WTC11 (cell line): Measurements from ENCODE around the gene EIF1B. TPM values are rescaled to one million over a fixed set of nuclear protein-coding genes. Genes with fewer than 3 reads are reported as not detected.

Experiments
- ATAC-seq: fragments of 200-7000 bp; cut with Tn5 transposase; 2 replicates; pipeline ENCODE4 v1.10.0; 2021; ENCODE audit warnings: mild to moderate bottlenecking, moderate library complexity
- CTCF ChIA-PET: fragments of 300-600 bp; sonication (Branson Sonifier 250); formaldehyde crosslinking; loops from one replicate; lab custom pipeline; 2021; ENCODE audit warnings: antibody characterized with exemption; lab: Charles Lee
- POLR2A ChIA-PET: fragments of 350-600 bp; sonication (Branson Sonifier 250); formaldehyde crosslinking; loops from one replicate; lab custom pipeline; 2021; ENCODE audit warnings: antibody characterized with exemption; lab: Charles Lee
- DNase-seq: peaks from one replicate; pipeline ENCODE4 v3.0.0; 2021; ENCODE audit warnings: low spot score
- H3K27ac Mint-ChIP-seq: 2 replicates; pipeline ENCODE4 v1.8.0; 2021; ENCODE audit warnings: mixed read lengths
- H3K27me3 Mint-ChIP-seq: 2 replicates; pipeline ENCODE4 v1.8.0; 2021; ENCODE audit warnings: low read depth, mild to moderate bottlenecking, moderate library complexity, mixed read lengths
- H3K36me3 Mint-ChIP-seq: 2 replicates; pipeline ENCODE4 v1.8.0; 2021; ENCODE audit warnings: mixed read lengths
- H3K4me1 Mint-ChIP-seq: 2 replicates; pipeline ENCODE4 v1.8.0; 2022; ENCODE audit warnings: mixed read lengths
- H3K4me3 Mint-ChIP-seq: 2 replicates; pipeline ENCODE4 v1.8.0; 2021; ENCODE audit warnings: mild to moderate bottlenecking, moderate library complexity, mixed read lengths
- H3K9me3 Mint-ChIP-seq: 2 replicates; pipeline ENCODE4 v1.8.0; 2021; ENCODE audit warnings: mixed read lengths
- ATF6 ChIP-seq: sonication (generic); formaldehyde crosslinking; IDR thresholded peaks from 2 replicates; pipeline ENCODE4 v1.8.1; 2023; ENCODE audit warnings: mild to moderate bottlenecking, missing genetic modification reagents
- CTCF ChIP-seq: fragments of 200-600 bp; IDR thresholded peaks from 2 replicates; pipeline ENCODE4 v1.8.0; 2022; ENCODE audit warnings: antibody characterized with exemption
- ELF4 ChIP-seq: sonication (generic); formaldehyde crosslinking; IDR thresholded peaks from 2 replicates; pipeline ENCODE4 v1.8.1; 2022; ENCODE audit warnings: low read depth, mild to moderate bottlenecking, moderate library complexity, missing genetic modification reagents
- EMX1 ChIP-seq: fragments of 250-450 bp; sonication (Bioruptor Pico); IDR thresholded peaks from 2 replicates; pipeline ENCODE4 v1.8.0; 2021; ENCODE audit warnings: mild to moderate bottlenecking
- ETV6 ChIP-seq: sonication (generic); formaldehyde crosslinking; IDR thresholded peaks from 2 replicates; pipeline ENCODE4 v1.8.1; 2022; ENCODE audit warnings: mild to moderate bottlenecking, missing genetic modification reagents
- GRHL2 ChIP-seq: fragments of 250-450 bp; sonication (Bioruptor Pico); IDR thresholded peaks from 2 replicates; pipeline ENCODE4 v1.8.0; 2022; ENCODE audit warnings: mild to moderate bottlenecking, moderate library complexity; ENCODE audit not compliant: insufficient replicate concordance, severe bottlenecking
- JUN ChIP-seq: sonication (generic); formaldehyde crosslinking; IDR thresholded peaks from 2 replicates; pipeline ENCODE4 v1.8.0; 2023; ENCODE audit warnings: mild to moderate bottlenecking, missing genetic modification reagents
- KAT7 ChIP-seq: sonication (generic); formaldehyde crosslinking; IDR thresholded peaks from 2 replicates; pipeline ENCODE4 v1.8.1; 2023; ENCODE audit warnings: missing genetic modification reagents, mild to moderate bottlenecking, borderline replicate concordance
- MXD4 ChIP-seq: fragments of 250-450 bp; sonication (Bioruptor Pico); IDR thresholded peaks from 2 replicates; pipeline ENCODE4 v1.8.0; 2021; ENCODE audit warnings: mild to moderate bottlenecking, moderate library complexity, borderline replicate concordance
- NFATC4 ChIP-seq: fragments of 250-450 bp; sonication (Bioruptor Pico); IDR thresholded peaks from 2 replicates; pipeline ENCODE4 v1.9.0; 2021; ENCODE audit warnings: mild to moderate bottlenecking
- NR1H2 ChIP-seq: sonication (generic); formaldehyde crosslinking; IDR thresholded peaks from 2 replicates; pipeline ENCODE4 v1.9.0; 2021; ENCODE audit warnings: mild to moderate bottlenecking, moderate library complexity, missing genetic modification reagents
- NR3C1 ChIP-seq: sonication (generic); formaldehyde crosslinking; conservative IDR thresholded peaks from 2 replicates; pipeline ENCODE4 v1.8.1; 2023; ENCODE audit warnings: low read depth, mild to moderate bottlenecking, missing genetic modification reagents
- SP1 ChIP-seq: sonication (generic); formaldehyde crosslinking; conservative IDR thresholded peaks from 2 replicates; pipeline ENCODE4 v1.8.1; 2022; ENCODE audit warnings: missing genetic modification reagents
- TCF7 ChIP-seq: sonication (generic); formaldehyde crosslinking; IDR thresholded peaks from 2 replicates; pipeline ENCODE4 v1.8.0; 2022; ENCODE audit warnings: mild to moderate bottlenecking, low read depth, missing genetic modification reagents, moderate library complexity
- TP53 ChIP-seq: sonication (generic); formaldehyde crosslinking; IDR thresholded peaks from 2 replicates; pipeline ENCODE4 v1.8.1; 2023; ENCODE audit warnings: mild to moderate bottlenecking, missing genetic modification reagents
- ZBTB21 ChIP-seq: sonication (generic); formaldehyde crosslinking; IDR thresholded peaks from 2 replicates; pipeline ENCODE4 v1.8.1; 2023; ENCODE audit warnings: mild to moderate bottlenecking, missing genetic modification reagents, borderline replicate concordance
- ZMAT4 ChIP-seq: fragments of 250-450 bp; sonication (Bioruptor Pico); IDR thresholded peaks from 2 replicates; pipeline ENCODE4 v1.9.0; 2021; ENCODE audit warnings: mild to moderate bottlenecking
- ZNF219 ChIP-seq: sonication (generic); formaldehyde crosslinking; IDR thresholded peaks from 2 replicates; pipeline ENCODE4 v1.8.0; 2023; ENCODE audit warnings: missing genetic modification reagents, mild to moderate bottlenecking, borderline replicate concordance
- ZNF232 ChIP-seq: sonication (generic); formaldehyde crosslinking; IDR thresholded peaks from 2 replicates; pipeline ENCODE4 v1.8.0; 2022; ENCODE audit warnings: mild to moderate bottlenecking, missing genetic modification reagents
- ZNF416 ChIP-seq: fragments of 250-450 bp; sonication (Bioruptor Pico); IDR thresholded peaks from 2 replicates; pipeline ENCODE4 v1.9.0; 2021; ENCODE audit warnings: mild to moderate bottlenecking, inconsistent platforms
- total RNA-seq: library from RNA; stranded (reverse); gene quantifications from 3 replicates; pipeline ENCODE4 v1.2.3, GENCODE V29; 2021
- TF ChIP-seq, protein P1 (sequence below): sonication (generic); formaldehyde crosslinking; IDR thresholded peaks from 2 replicates; pipeline ENCODE4 v1.8.1; 2022; ENCODE audit warnings: mild to moderate bottlenecking, moderate library complexity, missing genetic modification reagents
- TF ChIP-seq, protein P2 (sequence below): sonication (generic); formaldehyde crosslinking; IDR thresholded peaks from 2 replicates; pipeline ENCODE4 v1.8.1; 2023; ENCODE audit warnings: mild to moderate bottlenecking, missing genetic modification reagents, moderate library complexity
- TF ChIP-seq, protein P3 (sequence below): fragments of 250-450 bp; sonication (Bioruptor Pico); IDR thresholded peaks from 2 replicates; pipeline ENCODE4 v2.1.2; 2022; ENCODE audit warnings: mild to moderate bottlenecking, moderate library complexity
- TF ChIP-seq, protein P4 (sequence below): sonication (generic); formaldehyde crosslinking; IDR thresholded peaks from 2 replicates; pipeline ENCODE4 v1.8.0; 2022; ENCODE audit warnings: mild to moderate bottlenecking, missing genetic modification reagents

EIF1B gene
- total RNA-seq, 1 experiment from 2014 or later: 82.0 TPM

GRCh38 chr3:40299721-40300335 is 9.7 kb upstream of the EIF1B start (continued):
- TF ChIP-seq CTCF: no peak
- no peak for TF ChIP-seq TP53 (CRISPR knock-in tag)
- TF ChIP-seq JUN (CRISPR knock-in tag): no peak
- TF ChIP-seq, protein P1, sequence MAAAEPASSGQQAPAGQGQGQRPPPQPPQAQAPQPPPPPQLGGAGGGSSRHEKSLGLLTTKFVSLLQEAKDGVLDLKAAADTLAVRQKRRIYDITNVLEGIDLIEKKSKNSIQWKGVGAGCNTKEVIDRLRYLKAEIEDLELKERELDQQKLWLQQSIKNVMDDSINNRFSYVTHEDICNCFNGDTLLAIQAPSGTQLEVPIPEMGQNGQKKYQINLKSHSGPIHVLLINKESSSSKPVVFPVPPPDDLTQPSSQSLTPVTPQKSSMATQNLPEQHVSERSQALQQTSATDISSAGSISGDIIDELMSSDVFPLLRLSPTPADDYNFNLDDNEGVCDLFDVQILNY (CRISPR knock-in tag): no peak
- no peak for TF ChIP-seq ZNF416 (CRISPR knock-in tag)

DNA sequence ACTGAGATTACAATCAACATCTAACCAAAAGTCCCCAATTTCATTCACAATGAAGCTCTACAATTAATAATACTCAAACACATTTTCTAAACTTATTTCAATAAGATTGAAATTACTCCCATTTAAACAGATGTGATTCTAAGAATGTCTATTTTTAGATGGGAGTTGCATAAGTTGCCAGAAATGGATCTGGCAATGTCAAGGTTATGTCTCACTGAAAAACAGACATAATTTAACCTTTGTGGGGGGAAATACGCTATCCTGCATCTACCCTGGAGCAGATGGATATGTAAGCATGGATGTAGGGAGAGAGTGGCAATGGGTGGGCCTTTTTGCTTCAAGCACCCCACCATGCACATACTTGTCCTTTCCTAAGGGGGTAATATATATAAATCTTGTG is 6.7 kb upstream of the EIF1B start:
- CTCF ChIA-PET: no interaction called here
- no peaks in the 10 kb centered on the region for H3K27me3 Mint-ChIP-seq
- no peak for TF ChIP-seq SP1 (CRISPR knock-in tag)
- TF ChIP-seq TCF7 (CRISPR knock-in tag): no peak
- no peak for TF ChIP-seq NR1H2 (CRISPR knock-in tag)
- no peak for TF ChIP-seq NR3C1 (CRISPR knock-in tag)
- TF ChIP-seq, protein P2, sequence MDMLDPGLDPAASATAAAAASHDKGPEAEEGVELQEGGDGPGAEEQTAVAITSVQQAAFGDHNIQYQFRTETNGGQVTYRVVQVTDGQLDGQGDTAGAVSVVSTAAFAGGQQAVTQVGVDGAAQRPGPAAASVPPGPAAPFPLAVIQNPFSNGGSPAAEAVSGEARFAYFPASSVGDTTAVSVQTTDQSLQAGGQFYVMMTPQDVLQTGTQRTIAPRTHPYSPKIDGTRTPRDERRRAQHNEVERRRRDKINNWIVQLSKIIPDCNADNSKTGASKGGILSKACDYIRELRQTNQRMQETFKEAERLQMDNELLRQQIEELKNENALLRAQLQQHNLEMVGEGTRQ (CRISPR knock-in tag): no peak
- TF ChIP-seq KAT7 (CRISPR knock-in tag): no peak
- no peak for TF ChIP-seq ZNF416 (CRISPR knock-in tag)
- TF ChIP-seq ZNF232: no peak
- TF ChIP-seq MXD4: no peak
- no peak for TF ChIP-seq ZNF219 (CRISPR knock-in tag)
- TF ChIP-seq ETV6 (CRISPR knock-in tag): no peak
- TF ChIP-seq ZMAT4: no peak
- no peak for TF ChIP-seq EMX1 (CRISPR knock-in tag)
- no peak for TF ChIP-seq NFATC4
- TF ChIP-seq, protein P3, sequence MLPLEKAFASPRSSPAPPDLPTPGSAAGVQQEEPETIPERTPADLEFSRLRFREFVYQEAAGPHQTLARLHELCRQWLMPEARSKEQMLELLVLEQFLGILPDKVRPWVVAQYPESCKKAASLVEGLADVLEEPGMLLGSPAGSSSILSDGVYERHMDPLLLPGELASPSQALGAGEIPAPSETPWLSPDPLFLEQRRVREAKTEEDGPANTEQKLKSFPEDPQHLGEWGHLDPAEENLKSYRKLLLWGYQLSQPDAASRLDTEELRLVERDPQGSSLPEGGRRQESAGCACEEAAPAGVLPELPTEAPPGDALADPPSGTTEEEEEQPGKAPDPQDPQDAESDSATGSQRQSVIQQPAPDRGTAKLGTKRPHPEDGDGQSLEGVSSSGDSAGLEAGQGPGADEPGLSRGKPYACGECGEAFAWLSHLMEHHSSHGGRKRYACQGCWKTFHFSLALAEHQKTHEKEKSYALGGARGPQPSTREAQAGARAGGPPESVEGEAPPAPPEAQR (CRISPR knock-in tag): no peak
- TF ChIP-seq, all 79 proteins: peak for 0
- ATAC-seq (no peak), DNase-seq (no peak)
- Mint-ChIP-seq H3K36me3 (no peaks in the 10 kb centered on the region), H3K9me3 (peaks cover 9% of the 10 kb centered on the region; the same call in 1 of the 2 replicates), H3K4me1 (no peaks in the 10 kb centered on the region), H3K27ac (no peak overlapping the region), H3K4me3 (no peak overlapping the region)
- POLR2A ChIA-PET: no interaction called here

DNA sequence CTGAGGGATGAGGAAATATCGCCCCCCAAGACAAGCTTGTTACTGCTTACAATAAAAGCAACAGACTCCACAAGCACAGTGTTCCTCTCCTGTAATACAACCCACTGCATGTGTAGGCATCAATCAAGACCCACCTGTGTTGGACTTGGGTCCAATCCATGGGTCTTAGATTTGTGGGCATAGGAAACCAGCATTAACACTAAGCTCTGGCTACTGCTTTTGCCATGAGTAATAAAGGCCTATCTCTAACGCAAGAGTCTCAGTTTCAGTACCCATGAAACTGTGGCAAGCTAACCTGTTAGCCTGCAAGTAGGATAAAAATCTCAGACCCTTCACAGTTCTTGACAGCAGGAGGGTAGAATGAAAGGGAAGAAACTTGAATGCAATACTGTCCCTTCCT is 5.2 kb upstream of the EIF1B start:
- H3K4me3 Mint-ChIP-seq: no peak overlapping the region
- no peaks in the 10 kb centered on the region for H3K36me3 Mint-ChIP-seq
- H3K4me1 Mint-ChIP-seq: peaks cover 5% of the 10 kb centered on the region
- ChIA-PET POLR2A (no interaction called here), CTCF (interaction anchor here (1.0 kb wide), 1 partner anchor 113 kb away, joined by 3 read pairs; no protein-coding TSS in a partner anchor)
- H3K9me3 Mint-ChIP-seq: peaks cover 9% of the 10 kb centered on the region; the same call in 1 of the 2 replicates
- no peak overlapping the region for H3K27ac Mint-ChIP-seq
- no peak for ATAC-seq
- DNase-seq: no peak
- H3K27me3 Mint-ChIP-seq: no peaks in the 10 kb centered on the region
- TF ChIP-seq TCF7 (CRISPR knock-in tag) (no peak), ATF6 (no peak), ZBTB21 (CRISPR knock-in tag) (no peak), GRHL2 (CRISPR knock-in tag) (no peak), ELF4 (CRISPR knock-in tag) (no peak)
- TF ChIP-seq, protein P3 (CRISPR knock-in tag): no peak
- TF ChIP-seq, protein P4, sequence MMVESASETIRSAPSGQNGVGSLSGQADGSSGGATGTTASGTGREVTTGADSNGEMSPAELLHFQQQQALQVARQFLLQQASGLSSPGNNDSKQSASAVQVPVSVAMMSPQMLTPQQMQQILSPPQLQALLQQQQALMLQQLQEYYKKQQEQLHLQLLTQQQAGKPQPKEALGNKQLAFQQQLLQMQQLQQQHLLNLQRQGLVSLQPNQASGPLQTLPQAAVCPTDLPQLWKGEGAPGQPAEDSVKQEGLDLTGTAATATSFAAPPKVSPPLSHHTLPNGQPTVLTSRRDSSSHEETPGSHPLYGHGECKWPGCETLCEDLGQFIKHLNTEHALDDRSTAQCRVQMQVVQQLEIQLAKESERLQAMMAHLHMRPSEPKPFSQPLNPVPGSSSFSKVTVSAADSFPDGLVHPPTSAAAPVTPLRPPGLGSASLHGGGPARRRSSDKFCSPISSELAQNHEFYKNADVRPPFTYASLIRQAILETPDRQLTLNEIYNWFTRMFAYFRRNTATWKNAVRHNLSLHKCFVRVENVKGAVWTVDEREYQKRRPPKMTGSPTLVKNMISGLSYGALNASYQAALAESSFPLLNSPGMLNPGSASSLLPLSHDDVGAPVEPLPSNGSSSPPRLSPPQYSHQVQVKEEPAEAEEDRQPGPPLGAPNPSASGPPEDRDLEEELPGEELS (CRISPR knock-in tag): no peak
